WTC11 (cell line): ENCODE data around the gene SERPINF2.

Source experiments
- E2F5 ChIP-seq: sonication (generic); formaldehyde crosslinking; IDR thresholded peaks from 2 replicates; pipeline ENCODE4 v1.8.1; 2022; ENCODE audit warnings: mild to moderate bottlenecking, moderate library complexity, missing genetic modification reagents
- ELF4 ChIP-seq: sonication (generic); formaldehyde crosslinking; IDR thresholded peaks from 2 replicates; pipeline ENCODE4 v1.8.1; 2022; ENCODE audit warnings: low read depth, mild to moderate bottlenecking, moderate library complexity, missing genetic modification reagents
- EMX1 ChIP-seq: fragments of 250-450 bp; sonication (Bioruptor Pico); IDR thresholded peaks from 2 replicates; pipeline ENCODE4 v1.8.0; 2021; ENCODE audit warnings: mild to moderate bottlenecking
- FOXJ3 ChIP-seq: sonication (generic); formaldehyde crosslinking; IDR thresholded peaks from 2 replicates; pipeline ENCODE4 v1.9.0; 2021; ENCODE audit warnings: missing genetic modification reagents, mild to moderate bottlenecking, borderline replicate concordance
- GABPB1 ChIP-seq: sonication (generic); formaldehyde crosslinking; IDR thresholded peaks from 2 replicates; pipeline ENCODE4 v1.8.1; 2023; ENCODE audit warnings: mild to moderate bottlenecking, missing genetic modification reagents
- IRF2 ChIP-seq: sonication (generic); formaldehyde crosslinking; IDR thresholded peaks from 2 replicates; pipeline ENCODE4 v1.8.0; 2022; ENCODE audit warnings: low read depth, missing genetic modification reagents, borderline replicate concordance
- JAZF1 ChIP-seq: fragments of 250-450 bp; sonication (Bioruptor Pico); IDR thresholded peaks from 2 replicates; pipeline ENCODE4 v1.9.0; 2021; ENCODE audit warnings: moderate library complexity, mild to moderate bottlenecking, inconsistent platforms
- JUN ChIP-seq: sonication (generic); formaldehyde crosslinking; IDR thresholded peaks from 2 replicates; pipeline ENCODE4 v1.8.0; 2023; ENCODE audit warnings: mild to moderate bottlenecking, missing genetic modification reagents
- MAX ChIP-seq: sonication (generic); formaldehyde crosslinking; IDR thresholded peaks from 2 replicates; pipeline ENCODE4 v1.8.0; 2022; ENCODE audit warnings: mild to moderate bottlenecking, missing genetic modification reagents
- MXD4 ChIP-seq: fragments of 250-450 bp; sonication (Bioruptor Pico); IDR thresholded peaks from 2 replicates; pipeline ENCODE4 v1.8.0; 2021; ENCODE audit warnings: mild to moderate bottlenecking, moderate library complexity, borderline replicate concordance
- ZNF416 ChIP-seq: fragments of 250-450 bp; sonication (Bioruptor Pico); IDR thresholded peaks from 2 replicates; pipeline ENCODE4 v1.9.0; 2021; ENCODE audit warnings: mild to moderate bottlenecking, inconsistent platforms
- TF ChIP-seq, protein P1 (sequence below): fragments of 200-600 bp; IDR thresholded peaks from 2 replicates; pipeline ENCODE4 v1.8.0; 2022; ENCODE audit warnings: antibody characterized with exemption
- TF ChIP-seq, protein P2 (sequence below): sonication (generic); formaldehyde crosslinking; IDR thresholded peaks from 2 replicates; pipeline ENCODE4 v1.8.0; 2022; ENCODE audit warnings: mild to moderate bottlenecking, missing genetic modification reagents

- TF ChIP-seq JAZF1 (no peak), MXD4 (CRISPR knock-in tag) (no peak), MAX (CRISPR knock-in tag) (no peak), JUN (CRISPR knock-in tag) (no peak), ELF4 (CRISPR knock-in tag) (no peak), IRF2 (CRISPR knock-in tag) (no peak), ZNF416 (CRISPR knock-in tag) (no peak), GABPB1 (CRISPR knock-in tag) (no peak), E2F5 (CRISPR knock-in tag) (no peak), EMX1 (CRISPR knock-in tag) (no peak), FOXJ3 (CRISPR knock-in tag) (no peak)
- TF ChIP-seq, protein P1, sequence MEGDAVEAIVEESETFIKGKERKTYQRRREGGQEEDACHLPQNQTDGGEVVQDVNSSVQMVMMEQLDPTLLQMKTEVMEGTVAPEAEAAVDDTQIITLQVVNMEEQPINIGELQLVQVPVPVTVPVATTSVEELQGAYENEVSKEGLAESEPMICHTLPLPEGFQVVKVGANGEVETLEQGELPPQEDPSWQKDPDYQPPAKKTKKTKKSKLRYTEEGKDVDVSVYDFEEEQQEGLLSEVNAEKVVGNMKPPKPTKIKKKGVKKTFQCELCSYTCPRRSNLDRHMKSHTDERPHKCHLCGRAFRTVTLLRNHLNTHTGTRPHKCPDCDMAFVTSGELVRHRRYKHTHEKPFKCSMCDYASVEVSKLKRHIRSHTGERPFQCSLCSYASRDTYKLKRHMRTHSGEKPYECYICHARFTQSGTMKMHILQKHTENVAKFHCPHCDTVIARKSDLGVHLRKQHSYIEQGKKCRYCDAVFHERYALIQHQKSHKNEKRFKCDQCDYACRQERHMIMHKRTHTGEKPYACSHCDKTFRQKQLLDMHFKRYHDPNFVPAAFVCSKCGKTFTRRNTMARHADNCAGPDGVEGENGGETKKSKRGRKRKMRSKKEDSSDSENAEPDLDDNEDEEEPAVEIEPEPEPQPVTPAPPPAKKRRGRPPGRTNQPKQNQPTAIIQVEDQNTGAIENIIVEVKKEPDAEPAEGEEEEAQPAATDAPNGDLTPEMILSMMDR, result no peak
- TF ChIP-seq, protein P2, sequence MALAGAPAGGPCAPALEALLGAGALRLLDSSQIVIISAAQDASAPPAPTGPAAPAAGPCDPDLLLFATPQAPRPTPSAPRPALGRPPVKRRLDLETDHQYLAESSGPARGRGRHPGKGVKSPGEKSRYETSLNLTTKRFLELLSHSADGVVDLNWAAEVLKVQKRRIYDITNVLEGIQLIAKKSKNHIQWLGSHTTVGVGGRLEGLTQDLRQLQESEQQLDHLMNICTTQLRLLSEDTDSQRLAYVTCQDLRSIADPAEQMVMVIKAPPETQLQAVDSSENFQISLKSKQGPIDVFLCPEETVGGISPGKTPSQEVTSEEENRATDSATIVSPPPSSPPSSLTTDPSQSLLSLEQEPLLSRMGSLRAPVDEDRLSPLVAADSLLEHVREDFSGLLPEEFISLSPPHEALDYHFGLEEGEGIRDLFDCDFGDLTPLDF (CRISPR knock-in tag), result no peak
Observed at GRCh38 chr17:1786708-1787107, 44.0 kb downstream of the SERPINF2 start.
